ENCODE measurements around the gene PDE6H. TPM values are rescaled to one million over a fixed set of nuclear protein-coding genes. Genes with fewer than 3 reads are reported as not detected.

The PDE6H gene
- total RNA-seq, 4 donors from 2014 or later, result not detected

DNA sequence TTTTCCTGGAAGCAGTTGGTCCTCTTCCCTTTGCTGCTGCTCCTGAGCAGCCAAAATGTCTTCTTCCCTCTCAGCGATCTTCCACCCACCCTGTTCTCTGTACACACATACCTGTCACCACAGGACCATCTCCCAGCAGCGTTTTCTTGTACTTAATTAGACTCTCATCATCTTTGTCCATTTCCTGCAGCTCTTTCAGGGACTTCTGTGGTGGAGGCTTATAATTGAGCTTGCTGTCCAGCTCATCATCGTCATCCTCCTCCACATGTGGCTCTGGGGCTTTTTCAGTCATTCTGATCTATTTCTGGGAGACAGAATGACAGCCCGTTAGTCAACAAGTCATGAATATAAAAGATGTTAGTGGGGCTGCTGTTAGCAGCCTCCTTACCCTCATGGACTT, 22.4 kb upstream of the PDE6H start:
- H3K4me3 ChIP-seq (replicated peaks in 1 of 3), result no peak overlapping the region
- no peak for TF ChIP-seq POLR2A (IDR thresholded peaks at IDR 0.05)
- TF ChIP-seq, protein P1, sequence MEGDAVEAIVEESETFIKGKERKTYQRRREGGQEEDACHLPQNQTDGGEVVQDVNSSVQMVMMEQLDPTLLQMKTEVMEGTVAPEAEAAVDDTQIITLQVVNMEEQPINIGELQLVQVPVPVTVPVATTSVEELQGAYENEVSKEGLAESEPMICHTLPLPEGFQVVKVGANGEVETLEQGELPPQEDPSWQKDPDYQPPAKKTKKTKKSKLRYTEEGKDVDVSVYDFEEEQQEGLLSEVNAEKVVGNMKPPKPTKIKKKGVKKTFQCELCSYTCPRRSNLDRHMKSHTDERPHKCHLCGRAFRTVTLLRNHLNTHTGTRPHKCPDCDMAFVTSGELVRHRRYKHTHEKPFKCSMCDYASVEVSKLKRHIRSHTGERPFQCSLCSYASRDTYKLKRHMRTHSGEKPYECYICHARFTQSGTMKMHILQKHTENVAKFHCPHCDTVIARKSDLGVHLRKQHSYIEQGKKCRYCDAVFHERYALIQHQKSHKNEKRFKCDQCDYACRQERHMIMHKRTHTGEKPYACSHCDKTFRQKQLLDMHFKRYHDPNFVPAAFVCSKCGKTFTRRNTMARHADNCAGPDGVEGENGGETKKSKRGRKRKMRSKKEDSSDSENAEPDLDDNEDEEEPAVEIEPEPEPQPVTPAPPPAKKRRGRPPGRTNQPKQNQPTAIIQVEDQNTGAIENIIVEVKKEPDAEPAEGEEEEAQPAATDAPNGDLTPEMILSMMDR (IDR thresholded peaks at IDR 0.05), result no peak
- intact Hi-C loops (cut with DNase I), result no loop called here
- H3K4me1 ChIP-seq, result peaks cover 37 to 89% of the 10 kb centered on the region in 2 donors
- H3K9me3 ChIP-seq, result no peaks in the 10 kb centered on the region
- DNase-seq, result no peak
- WGBS, 2 donors, result 87% methylated on average over 4 of the region's 4 CpGs
- H3K27ac ChIP-seq, result peak overlapping the region in 1 of 3 donors; percentile 91
- H3K36me3 ChIP-seq, result peaks cover 0 to 7% of the 10 kb centered on the region in 2 donors
- H3K27me3 ChIP-seq, result no peaks in the 10 kb centered on the region

DNA sequence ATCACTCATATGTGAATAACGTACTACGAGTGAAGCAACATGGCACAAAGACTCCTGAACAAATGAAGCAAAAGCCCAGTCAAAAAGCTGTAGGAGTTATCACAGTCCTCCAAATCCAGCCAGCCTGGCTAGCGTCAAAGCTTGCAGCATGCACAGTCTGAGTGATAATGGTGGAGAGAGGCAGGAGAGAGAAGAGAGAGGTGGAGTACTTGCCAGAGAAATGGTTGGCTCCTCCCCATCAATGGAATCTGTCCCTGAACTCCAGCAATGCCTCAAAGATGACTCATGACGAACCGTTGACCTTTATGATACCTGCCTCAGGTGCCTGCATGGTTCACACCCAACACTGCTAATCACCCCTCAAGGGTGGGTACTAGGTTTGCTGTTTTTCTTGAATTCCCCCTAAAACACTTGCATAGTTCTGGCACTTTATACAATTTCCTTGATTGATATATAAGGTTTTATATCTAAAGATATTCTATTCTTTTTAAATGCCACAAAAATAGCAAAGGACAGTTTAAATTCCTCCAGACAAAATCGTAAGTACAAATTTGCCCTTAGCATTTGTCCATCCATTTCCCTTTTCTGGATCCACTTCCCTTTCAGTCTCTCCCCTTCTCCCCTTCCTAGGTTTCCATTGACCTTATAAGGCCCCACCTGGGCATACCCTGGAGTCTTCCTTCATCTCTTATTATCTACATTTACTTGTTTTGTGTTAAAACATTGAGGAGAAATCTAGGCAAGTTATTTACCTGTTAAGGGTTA, 21.7 kb upstream of the PDE6H start:
- Histone ChIP-seq H3K4me1 (peaks cover 37 to 85% of the 10 kb centered on the region in 2 donors), H3K36me3 (peaks cover 0 to 7% of the 10 kb centered on the region in 2 donors), H3K27me3 (no peaks in the 10 kb centered on the region), H3K4me3 (replicated peaks in 1 of 3) (no peak overlapping the region), H3K27ac (peak overlapping the region; percentile 85 to 91 (median 86)), H3K9me3 (no peaks in the 10 kb centered on the region)
- no peak for DNase-seq
- WGBS, 2 donors, result 89 to 93% methylated on average over 6 of the region's 6 CpGs
- TF ChIP-seq, protein P1 (IDR thresholded peaks at IDR 0.05), result no peak
- TF ChIP-seq POLR2A (IDR thresholded peaks at IDR 0.05), result no peak
- intact Hi-C loops (cut with DNase I), result no loop called here

DNA sequence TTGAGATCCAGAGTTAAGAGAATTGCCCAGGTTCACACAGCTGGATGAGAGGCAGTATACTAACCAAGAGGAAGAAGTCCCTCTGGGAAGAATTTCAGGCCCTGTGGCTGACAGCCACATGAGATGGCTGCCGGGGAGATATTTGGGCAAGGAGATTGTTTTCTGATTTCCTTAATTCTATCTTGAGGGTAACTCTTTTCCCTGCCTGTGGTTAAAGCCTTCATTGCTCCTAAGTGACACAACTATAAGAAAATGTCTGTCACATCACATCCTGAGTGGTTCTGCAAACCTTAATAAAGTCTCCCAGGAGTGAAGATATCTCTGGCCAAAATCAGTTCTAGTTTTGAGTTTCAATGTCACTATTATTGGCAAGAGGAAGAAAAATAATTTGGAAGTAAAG, 21.0 kb upstream of the PDE6H start:
- peaks cover 37 to 78% of the 10 kb centered on the region in 2 donors for H3K4me1 ChIP-seq
- TF ChIP-seq, protein P1 (IDR thresholded peaks at IDR 0.05), result no peak
- TF ChIP-seq POLR2A (IDR thresholded peaks at IDR 0.05), result no peak

DNA sequence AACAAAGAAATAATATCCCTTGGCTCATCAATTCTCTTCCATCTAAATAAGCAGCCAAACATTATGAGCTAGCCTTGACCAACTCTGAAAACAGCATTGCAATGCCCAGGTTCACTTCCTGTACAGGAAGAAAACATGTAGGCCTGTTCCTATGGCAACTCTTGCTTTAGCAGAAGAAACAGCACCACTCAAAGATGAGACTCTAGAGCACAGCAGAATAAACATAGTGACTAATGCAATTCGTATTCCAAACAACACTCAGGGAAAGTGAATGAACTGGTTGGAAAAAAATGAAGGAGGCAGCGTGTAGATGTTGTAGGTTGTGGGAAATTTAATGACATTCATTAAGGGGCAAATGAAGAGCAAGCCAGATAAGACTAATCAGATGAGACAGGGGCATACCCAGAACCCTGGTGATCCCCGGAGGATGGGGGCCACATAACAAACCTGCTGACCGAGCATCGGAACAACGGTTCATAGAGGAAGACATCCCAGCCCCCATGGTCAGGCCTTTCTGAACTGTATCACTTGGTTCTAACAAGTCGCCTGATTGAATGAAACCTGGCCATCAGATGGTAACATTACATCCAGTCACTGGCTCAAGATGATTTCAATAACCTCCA, 20.4 kb upstream of the PDE6H start:
- Histone ChIP-seq H3K9me3 (no peaks in the 10 kb centered on the region), H3K4me1 (peaks cover 37 to 73% of the 10 kb centered on the region in 2 donors), H3K27me3 (no peaks in the 10 kb centered on the region), H3K36me3 (no peaks in the 10 kb centered on the region), H3K27ac (peak overlapping the region; percentile 85 to 91 (median 86)), H3K4me3 (replicated peaks in 1 of 3) (no peak overlapping the region)
- peak; percentile 26 to 35 for DNase-seq
- TF ChIP-seq, protein P1 (IDR thresholded peaks at IDR 0.05), result no peak
- no peak for TF ChIP-seq POLR2A (IDR thresholded peaks at IDR 0.05)
- WGBS, 2 donors, result 39 to 40% methylated on average over 7 of the region's 7 CpGs
- intact Hi-C loops (cut with DNase I), result no loop called here

More for the DNA sequence above, 21.0 kb upstream of the PDE6H start:
- Histone ChIP-seq H3K27ac (peak overlapping the region; percentile 85 to 91 (median 86)), H3K4me3 (replicated peaks in 1 of 3) (no peak overlapping the region), H3K27me3 (no peaks in the 10 kb centered on the region), H3K36me3 (peaks cover 0 to 5% of the 10 kb centered on the region in 2 donors), H3K9me3 (no peaks in the 10 kb centered on the region)
- no peak for DNase-seq
- intact Hi-C loops (cut with DNase I), result no loop called here
- WGBS, 2 donors, result 70 to 80% methylated on average over 1 of the region's 1 CpG

DNA sequence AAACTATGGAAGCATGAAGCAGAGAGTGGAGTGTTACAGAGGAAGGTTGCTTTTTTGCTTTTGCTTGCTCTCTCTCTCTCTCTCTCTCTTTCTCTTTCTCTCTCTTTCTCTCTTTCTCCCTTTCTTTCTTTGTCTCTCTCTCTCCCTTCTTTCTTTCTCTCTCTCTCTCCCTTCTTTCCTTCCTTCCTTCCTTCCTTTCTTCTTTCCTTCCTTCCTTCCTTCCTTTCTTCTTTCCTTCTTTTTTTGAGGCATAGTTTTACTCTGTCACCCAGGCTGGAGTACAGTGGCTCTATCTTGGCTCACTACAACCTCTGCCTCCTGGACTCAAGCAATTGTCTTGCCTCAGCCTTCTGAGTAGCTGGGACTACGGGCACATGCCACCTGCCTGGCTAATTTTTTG, 19.1 kb upstream of the PDE6H start:
- H3K27me3 ChIP-seq, result no peaks in the 10 kb centered on the region
- 80 to 91% methylated on average over 1 of the region's 1 CpG for WGBS, 2 donors
- DNase-seq, result no peak
- intact Hi-C loops (cut with DNase I), result no loop called here
- H3K4me1 ChIP-seq, result peaks cover 29 to 59% of the 10 kb centered on the region in 2 donors
- no peak for TF ChIP-seq POLR2A (IDR thresholded peaks at IDR 0.05)
- TF ChIP-seq, protein P1 (IDR thresholded peaks at IDR 0.05), result no peak
- H3K27ac ChIP-seq, result peak overlapping the region in 2 of 3 donors; percentile 86 to 91
- H3K4me3 ChIP-seq (replicated peaks in 1 of 3), result no peak overlapping the region
- H3K9me3 ChIP-seq, result no peaks in the 10 kb centered on the region
- no peaks in the 10 kb centered on the region for H3K36me3 ChIP-seq
